H9 (cell line): Measurements from ENCODE around the gene IFIT1. TPM values are rescaled to one million over a fixed set of nuclear protein-coding genes. Genes with fewer than 3 reads are reported as not detected.

Experiments
- DNase-seq: peaks from one replicate; pipeline ENCODE4 v3.0.0-alpha.2; 2017
- H2AFZ ChIP-seq: one replicate; pipeline ENCODE4 v1.6.1; 2013; ENCODE audit warnings: mild to moderate bottlenecking, low read length, control low read depth, moderate library complexity
- H2AK5ac ChIP-seq: 2 replicates; pipeline ENCODE4 v1.6.1; 2013; ENCODE audit warnings: low read length, control low read depth, mixed read lengths; ENCODE audit not compliant: insufficient read length
- H2BK120ac ChIP-seq: one replicate; pipeline ENCODE4 v1.6.1; 2013; ENCODE audit warnings: low read depth, mild to moderate bottlenecking, low read length, control low read depth, inconsistent platforms; ENCODE audit not compliant: poor library complexity, severe bottlenecking
- H2BK12ac ChIP-seq: 2 replicates; pipeline ENCODE4 v1.6.1; 2013; ENCODE audit warnings: low read length, control low read depth, mixed read lengths, low read depth; ENCODE audit not compliant: insufficient read length
- H2BK15ac ChIP-seq: 2 replicates; pipeline ENCODE4 v1.6.1; 2013; ENCODE audit warnings: low read depth, low read length, control low read depth
- H2BK20ac ChIP-seq: one replicate; pipeline ENCODE4 v1.6.1; 2013; ENCODE audit warnings: low read depth, mild to moderate bottlenecking, low read length, control low read depth, inconsistent platforms; ENCODE audit not compliant: poor library complexity, severe bottlenecking
- H2BK5ac ChIP-seq: 2 replicates; pipeline ENCODE4 v1.6.1; 2013; ENCODE audit warnings: low read length, control low read depth, mixed read lengths; ENCODE audit not compliant: insufficient read length
- H3K14ac ChIP-seq: 2 replicates; pipeline ENCODE4 v1.6.1; 2013; ENCODE audit warnings: low read length, control low read depth; ENCODE audit not compliant: insufficient read depth
- H3K18ac ChIP-seq: 2 replicates; pipeline ENCODE4 v1.6.1; 2013; ENCODE audit warnings: low read depth, mild to moderate bottlenecking, mixed read lengths, low read length, control low read depth; ENCODE audit not compliant: insufficient read length
- H3K23ac ChIP-seq: 2 replicates; pipeline ENCODE4 v1.6.1; 2013; ENCODE audit warnings: low read length, control low read depth, mixed read lengths, low read depth; ENCODE audit not compliant: insufficient read length
- H3K23me2 ChIP-seq: 2 replicates; pipeline ENCODE4 v1.6.1; 2013; ENCODE audit warnings: low read depth, mild to moderate bottlenecking, mixed read lengths, low read length, control low read depth; ENCODE audit not compliant: insufficient read length, poor library complexity, severe bottlenecking
- H3K27ac ChIP-seq: 2 replicates; pipeline ENCODE4 v1.5.1; 2013; ENCODE audit warnings: low read length, control low read depth, mixed read lengths, low read depth; ENCODE audit not compliant: insufficient read length
- H3K27me3 ChIP-seq: 2 replicates; pipeline ENCODE4 v1.6.1; 2013; ENCODE audit warnings: low read length, control low read depth, inconsistent platforms; ENCODE audit not compliant: insufficient read depth
- H3K4ac ChIP-seq: 2 replicates; pipeline ENCODE4 v1.6.1; 2013; ENCODE audit warnings: low read depth, mild to moderate bottlenecking, control low read depth, inconsistent platforms, low read length, moderate library complexity
- H3K4me1 ChIP-seq: 2 replicates; pipeline ENCODE4 v1.6.1; 2013; ENCODE audit warnings: low read length, control low read depth, inconsistent platforms; ENCODE audit not compliant: insufficient read depth
- H3K4me2 ChIP-seq: 2 replicates; pipeline ENCODE4 v1.6.1; 2013; ENCODE audit warnings: low read length, control low read depth, mixed read lengths; ENCODE audit not compliant: insufficient read length, insufficient read depth
- H3K56ac ChIP-seq: 2 replicates; pipeline ENCODE4 v1.6.1; 2013; ENCODE audit warnings: low read depth, mild to moderate bottlenecking, mixed read lengths, low read length, control low read depth; ENCODE audit not compliant: insufficient read length
- H3K79me1 ChIP-seq: 2 replicates; pipeline ENCODE4 v1.6.1; 2013; ENCODE audit warnings: low read depth, mild to moderate bottlenecking, moderate library complexity, low read length, control low read depth, inconsistent platforms; ENCODE audit not compliant: insufficient read depth, poor library complexity, severe bottlenecking
- H3K79me2 ChIP-seq: 2 replicates; pipeline ENCODE4 v1.6.1; 2013; ENCODE audit warnings: low read length, control low read depth, inconsistent platforms; ENCODE audit not compliant: insufficient read depth
- H3K9ac ChIP-seq: 2 replicates; pipeline ENCODE4 v1.6.1; 2013; ENCODE audit warnings: low read length, control low read depth, mixed read lengths; ENCODE audit not compliant: insufficient read length; ENCODE audit errors: extremely low read depth
- H3K9me3 ChIP-seq: one replicate; pipeline ENCODE4 v1.6.1; 2013; ENCODE audit warnings: low read depth, low read length, inconsistent platforms; ENCODE audit not compliant: control insufficient read depth
- H3T11ph ChIP-seq: one replicate; pipeline ENCODE4 v1.6.1; 2013; ENCODE audit warnings: mild to moderate bottlenecking, low read length, control low read depth, inconsistent platforms
- H4K20me1 ChIP-seq: one replicate; pipeline ENCODE4 v1.6.1; 2013; ENCODE audit not compliant: control insufficient read depth, insufficient read length, insufficient read depth
- H4K5ac ChIP-seq: 2 replicates; pipeline ENCODE4 v1.6.1; 2013; ENCODE audit warnings: low read depth, mild to moderate bottlenecking, mixed read lengths, low read length, control low read depth; ENCODE audit not compliant: insufficient read length
- H4K8ac ChIP-seq: replicated peaks from 2 replicates; pipeline ENCODE4 v1.6.1; 2013; ENCODE audit warnings: low read length, control low read depth, mixed read lengths, low read depth; ENCODE audit not compliant: insufficient read length
- H4K91ac ChIP-seq: 2 replicates; pipeline ENCODE4 v1.6.1; 2013; ENCODE audit warnings: low read depth, mild to moderate bottlenecking, moderate library complexity, mixed read lengths, low read length, control low read depth; ENCODE audit not compliant: insufficient read length
- H3K27ac Mint-ChIP-seq, 3 experiments: 2 replicates in 2 of 3; 3 replicates in 1 of 3; pipeline ENCODE4 v1.8.0; 2020 to 2021; ENCODE audit warnings: mixed read lengths in 3 of 3, mild to moderate bottlenecking in 1 of 3, moderate library complexity in 1 of 3
- H3K27me3 Mint-ChIP-seq: 2 replicates; pipeline ENCODE4 v1.8.0; 2021; ENCODE audit warnings: low read depth, mild to moderate bottlenecking, moderate library complexity, mixed read lengths
- H3K36me3 Mint-ChIP-seq, 3 experiments: 2 replicates in 2 of 3; 3 replicates in 1 of 3; pipeline ENCODE4 v1.8.0; 2020 to 2021; ENCODE audit warnings: low read depth in 3 of 3, mixed read lengths in 3 of 3; ENCODE audit not compliant: insufficient read depth in 1 of 3
- H3K4me1 Mint-ChIP-seq, 2 experiments: 2 replicates each; pipeline ENCODE4 v1.8.0; 2020; ENCODE audit warnings: mixed read lengths in 2 of 2
- H3K4me3 Mint-ChIP-seq, 2 experiments: 2 replicates in 1 of 2; 3 replicates in 1 of 2; pipeline ENCODE4 v1.8.0; 2020 to 2021; ENCODE audit warnings: mild to moderate bottlenecking in 2 of 2, mixed read lengths in 2 of 2, moderate library complexity in 1 of 2
- H3K9me3 Mint-ChIP-seq, 2 experiments: 2 replicates in 1 of 2; 3 replicates in 1 of 2; pipeline ENCODE4 v1.8.0; 2020; ENCODE audit warnings: mild to moderate bottlenecking in 2 of 2, mixed read lengths in 2 of 2, moderate library complexity in 1 of 2
- WGBS: extraction: QIAGEN DNeasy Blood & Tissue Kit; methylation state at CpG from one replicate; pipeline ENCODE4 v1.1.7; 2013; ENCODE audit warnings: missing lambda C conversion rate, low lambda C conversion rate, mixed read lengths; ENCODE audit not compliant: insufficient read length; ENCODE audit errors: extremely low coverage; 5-methylcytosine and 5-hydroxymethylcytosine counted together
- total RNA-seq: library from RNA; stranded (reverse); gene quantifications from 2 replicates; pipeline ENCODE4 v1.2.1, GENCODE V29; 2021
- TF ChIP-seq, protein P1 (sequence below): fragments of 200-600 bp; sonication (generic); conservative IDR thresholded peaks from 3 replicates; pipeline ENCODE4 v1.8.0; 2021; ENCODE audit warnings: antibody characterized with exemption, mild to moderate bottlenecking

The IFIT1 gene
- total RNA-seq, 1 experiment from 2014 or later: 1.2 TPM

DNA sequence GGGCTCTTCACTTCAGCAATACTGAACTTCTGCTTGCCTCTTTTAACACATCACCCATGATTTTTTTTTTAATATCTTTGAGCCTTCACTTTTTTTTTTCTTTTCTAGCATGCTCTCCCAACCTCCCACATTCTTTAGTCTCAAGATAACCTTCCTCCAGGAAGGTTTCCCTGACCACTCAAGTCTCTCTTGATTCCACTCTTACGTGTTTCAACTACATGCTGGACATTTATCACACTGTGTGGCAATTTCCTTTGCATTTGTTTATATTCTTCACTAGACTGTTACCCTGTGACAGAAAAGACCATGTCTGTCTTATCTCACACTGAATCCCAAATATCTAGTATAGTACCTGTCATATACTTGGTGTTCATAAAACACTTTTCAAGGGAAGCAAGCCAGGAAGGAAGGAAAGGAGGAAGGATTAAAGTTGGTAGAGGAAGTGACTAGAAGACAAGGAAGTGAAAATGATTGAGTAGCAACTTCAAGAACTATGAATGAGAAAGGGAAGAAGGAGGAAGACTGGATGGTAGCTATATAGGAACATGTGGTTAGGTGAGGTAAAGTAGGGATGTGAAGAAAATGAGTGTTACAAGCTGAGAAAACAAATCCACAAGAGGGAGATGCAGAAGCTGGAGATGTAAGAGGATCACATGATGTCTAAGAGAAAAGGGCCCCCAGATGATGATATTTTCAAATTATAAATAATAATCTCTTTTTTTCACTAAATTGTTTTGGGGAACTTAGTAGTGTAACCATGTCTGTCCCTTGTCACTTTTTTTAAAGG, 62.3 kb downstream of the IFIT1 start:
- Mint-ChIP-seq H3K27ac (no peak overlapping the region), H3K27me3 (no peaks in the 10 kb centered on the region), H3K9me3 (no peaks in the 10 kb centered on the region), H3K4me1 (peaks cover 0 to 6% of the 10 kb centered on the region in 2 experiments; a peak in 2 of 4 replicates), H3K4me3 (no peak overlapping the region), H3K36me3 (no peaks in the 10 kb centered on the region; a peak in 1 of 7 replicates)
- Histone ChIP-seq H3K4me1 (no peaks in the 10 kb centered on the region; the same call in 1 of the 2 replicates), H2AK5ac (no peak overlapping the region), H4K20me1 (no peaks in the 10 kb centered on the region), H3K4ac (no peak overlapping the region), H3K9me3 (no peaks in the 10 kb centered on the region), H3K4me2 (no peak overlapping the region), H2BK15ac (no peak overlapping the region), H2AFZ (no peak overlapping the region), H2BK5ac (no peak overlapping the region), H2BK20ac (no peak overlapping the region), H3K23me2 (no peaks in the 10 kb centered on the region), H2BK12ac (no peak overlapping the region), H3K27me3 (no peaks in the 10 kb centered on the region), H4K5ac (no peak overlapping the region), H3K79me2 (no peaks in the 10 kb centered on the region), H3K27ac (no peak overlapping the region), H4K91ac (no peak overlapping the region), H2BK120ac (no peak overlapping the region), H4K8ac (no peak overlapping the region), H3T11ph (no peak overlapping the region), H3K9ac (no peak overlapping the region), H3K79me1 (no peaks in the 10 kb centered on the region), H3K18ac (no peak overlapping the region), H3K56ac (no peak overlapping the region), H3K23ac (no peak overlapping the region), H3K14ac (no peak overlapping the region)
- WGBS: no CpG with 5 or more reads among the region's 1 CpG
- DNase-seq: no peak
- TF ChIP-seq, protein P1, sequence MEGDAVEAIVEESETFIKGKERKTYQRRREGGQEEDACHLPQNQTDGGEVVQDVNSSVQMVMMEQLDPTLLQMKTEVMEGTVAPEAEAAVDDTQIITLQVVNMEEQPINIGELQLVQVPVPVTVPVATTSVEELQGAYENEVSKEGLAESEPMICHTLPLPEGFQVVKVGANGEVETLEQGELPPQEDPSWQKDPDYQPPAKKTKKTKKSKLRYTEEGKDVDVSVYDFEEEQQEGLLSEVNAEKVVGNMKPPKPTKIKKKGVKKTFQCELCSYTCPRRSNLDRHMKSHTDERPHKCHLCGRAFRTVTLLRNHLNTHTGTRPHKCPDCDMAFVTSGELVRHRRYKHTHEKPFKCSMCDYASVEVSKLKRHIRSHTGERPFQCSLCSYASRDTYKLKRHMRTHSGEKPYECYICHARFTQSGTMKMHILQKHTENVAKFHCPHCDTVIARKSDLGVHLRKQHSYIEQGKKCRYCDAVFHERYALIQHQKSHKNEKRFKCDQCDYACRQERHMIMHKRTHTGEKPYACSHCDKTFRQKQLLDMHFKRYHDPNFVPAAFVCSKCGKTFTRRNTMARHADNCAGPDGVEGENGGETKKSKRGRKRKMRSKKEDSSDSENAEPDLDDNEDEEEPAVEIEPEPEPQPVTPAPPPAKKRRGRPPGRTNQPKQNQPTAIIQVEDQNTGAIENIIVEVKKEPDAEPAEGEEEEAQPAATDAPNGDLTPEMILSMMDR: no peak

Other genes with a start within 250 kb of the IFIT1 start
- 0.88 and 1.0 TPM in 2 replicates for gene CH25H, start 185.3 kb upstream of the IFIT1 start, total RNA-seq
- 20.0 and 20.9 TPM in 2 replicates for gene LIPA, start 140.8 kb upstream of the IFIT1 start, total RNA-seq
- 0.09 TPM in 1 of 2 replicates, not detected in the other for gene IFIT2, start 90.6 kb upstream of the IFIT1 start, total RNA-seq
- gene IFIT3, start 64.6 kb upstream of the IFIT1 start, total RNA-seq: 0.55 and 0.64 TPM in 2 replicates
- gene IFIT1B, start 14.6 kb upstream of the IFIT1 start, total RNA-seq: not detected in 2 replicates
- gene IFIT5, start 21.9 kb downstream of the IFIT1 start, total RNA-seq: 2.1 and 2.3 TPM in 2 replicates
- 0.77 and 0.88 TPM in 2 replicates for gene SLC16A12, start 143.0 kb downstream of the IFIT1 start, total RNA-seq